ENCODE results near the gene ZNF611.

The ZNF611 gene

DNA sequence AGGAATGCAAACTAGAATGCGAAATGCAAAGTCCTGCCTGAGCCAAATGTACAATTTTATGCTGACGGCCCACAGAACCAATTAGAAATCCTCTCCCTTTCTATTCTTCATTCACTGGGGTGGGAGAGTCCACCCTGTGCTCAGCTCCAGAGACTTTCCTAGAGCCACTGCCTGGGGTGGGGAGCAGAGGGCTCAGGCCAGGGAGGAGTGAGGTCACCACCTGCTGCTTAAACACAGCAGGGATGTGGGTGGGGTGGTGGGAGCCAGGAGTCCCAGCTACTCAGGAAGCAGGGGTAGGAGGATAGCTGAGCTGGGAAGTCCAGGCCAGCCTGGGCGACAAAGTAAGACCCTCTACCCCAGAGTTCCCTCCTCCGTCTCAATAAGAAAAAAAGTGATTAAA lies 69.8 kb downstream of the ZNF611 start:
- TF ChIP-seq CTCF (IDR thresholded peaks at IDR 0.05; ENCODE audit: borderline replicate concordance, extremely low read depth, low read length, poor library complexity, severe bottlenecking) (no peak), EZH2 (IDR thresholded peaks at IDR 0.05; ENCODE audit: borderline replicate concordance, low read depth, low read length, severe bottlenecking) (no peak)
- no peak overlapping the region for H3K9ac ChIP-seq (ENCODE audit: low read depth, low read length)
- no peaks in the 10 kb centered on the region for H3K27me3 ChIP-seq (ENCODE audit: insufficient read depth, low read length, poor library complexity)
- no peaks in the 10 kb centered on the region for H3K4me1 ChIP-seq (ENCODE audit: insufficient read depth, low read length)
- DNase-seq (no peak), ATAC-seq (ENCODE audit: insufficient read depth, low read depth) (no peak)
- H3K27ac ChIP-seq (ENCODE audit: low read length): no peak overlapping the region
- peaks cover 31% of the 10 kb centered on the region for H4K20me1 ChIP-seq (ENCODE audit: insufficient read depth, low read length)
- peaks cover 94% of the 10 kb centered on the region for H3K79me2 ChIP-seq (ENCODE audit: insufficient read depth, low read length)
- no peak overlapping the region for H3K4me2 ChIP-seq (ENCODE audit: insufficient read depth, low read length)
- H3K9me3 ChIP-seq (ENCODE audit: insufficient read depth, low read length, severe bottlenecking): no peaks in the 10 kb centered on the region
- H3K4me3 ChIP-seq (ENCODE audit: low read depth in 1 of 2, low read length in 2 of 2): no peak overlapping the region
- no peak overlapping the region for H2AFZ ChIP-seq (ENCODE audit: low read depth, low read length)
- H3K36me3 ChIP-seq (ENCODE audit: insufficient read depth, low read length): peaks cover 70% of the 10 kb centered on the region

- H3K36me3 ChIP-seq (ENCODE audit: insufficient read depth, low read length): peaks cover 71% of the 10 kb centered on the region
Measured at GRCh38 chr19:52664461-52664860, 70.4 kb downstream of the ZNF611 start.

DNA sequence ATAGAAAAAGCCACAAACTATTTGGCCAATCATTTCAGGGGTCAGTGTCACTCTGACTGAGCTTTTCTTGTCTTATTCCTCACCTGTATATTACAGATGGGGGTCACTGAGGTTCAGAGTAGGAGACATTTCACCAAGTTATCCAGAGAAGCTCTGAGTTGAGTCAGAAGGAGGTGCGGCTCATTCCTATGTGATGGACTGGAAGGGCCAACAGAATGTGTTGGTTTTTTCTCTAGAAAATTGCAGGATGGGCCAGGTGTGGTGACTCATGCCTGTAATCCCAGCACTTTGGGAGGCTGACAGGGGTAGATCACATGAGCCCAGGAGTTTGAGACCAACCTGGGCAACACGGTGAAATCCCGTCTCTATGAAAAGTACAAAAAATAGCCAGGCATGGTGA lies 72.2 kb downstream of the ZNF611 start:
- Histone ChIP-seq H3K79me2 (ENCODE audit: insufficient read depth, low read length) (peaks cover 84% of the 10 kb centered on the region), H3K4me1 (ENCODE audit: insufficient read depth, low read length) (no peaks in the 10 kb centered on the region), H3K9me3 (ENCODE audit: insufficient read depth, low read length, severe bottlenecking) (no peaks in the 10 kb centered on the region), H3K36me3 (ENCODE audit: insufficient read depth, low read length) (peaks cover 80% of the 10 kb centered on the region), H4K20me1 (ENCODE audit: insufficient read depth, low read length) (peaks cover 13% of the 10 kb centered on the region), H3K4me3 (ENCODE audit: low read depth in 1 of 2, low read length in 2 of 2) (no peak overlapping the region), H3K27me3 (ENCODE audit: insufficient read depth, low read length, poor library complexity) (no peaks in the 10 kb centered on the region), H3K9ac (ENCODE audit: low read depth, low read length) (no peak overlapping the region), H2AFZ (ENCODE audit: low read depth, low read length) (no peak overlapping the region), H3K27ac (ENCODE audit: low read length) (no peak overlapping the region), H3K4me2 (ENCODE audit: insufficient read depth, low read length) (no peak overlapping the region)
- DNase-seq: no peak
- ATAC-seq (ENCODE audit: insufficient read depth, low read depth): no peak
- TF ChIP-seq CTCF (IDR thresholded peaks at IDR 0.05; ENCODE audit: borderline replicate concordance, extremely low read depth, low read length, poor library complexity, severe bottlenecking) (no peak), EZH2 (IDR thresholded peaks at IDR 0.05; ENCODE audit: borderline replicate concordance, low read depth, low read length, severe bottlenecking) (no peak)

More at GRCh38 chr19:52664461-52664860, 70.4 kb downstream of the ZNF611 start:
- no peaks in the 10 kb centered on the region for H3K9me3 ChIP-seq (ENCODE audit: insufficient read depth, low read length, severe bottlenecking)
- H3K4me1 ChIP-seq (ENCODE audit: insufficient read depth, low read length): no peaks in the 10 kb centered on the region
- no peak overlapping the region for H3K4me3 ChIP-seq (ENCODE audit: low read depth in 1 of 2, low read length in 2 of 2)
- peaks cover 27% of the 10 kb centered on the region for H4K20me1 ChIP-seq (ENCODE audit: insufficient read depth, low read length)
- no peak for TF ChIP-seq CTCF (IDR thresholded peaks at IDR 0.05; ENCODE audit: borderline replicate concordance, extremely low read depth, low read length, poor library complexity, severe bottlenecking)
- TF ChIP-seq EZH2 (IDR thresholded peaks at IDR 0.05; ENCODE audit: borderline replicate concordance, low read depth, low read length, severe bottlenecking): no peak
- DNase-seq (no peak), ATAC-seq (ENCODE audit: insufficient read depth, low read depth) (no peak)
- no peak overlapping the region for H3K4me2 ChIP-seq (ENCODE audit: insufficient read depth, low read length)
- H2AFZ ChIP-seq (ENCODE audit: low read depth, low read length): no peak overlapping the region
- no peak overlapping the region for H3K27ac ChIP-seq (ENCODE audit: low read length)
- H3K9ac ChIP-seq (ENCODE audit: low read depth, low read length): no peak overlapping the region
- peaks cover 88% of the 10 kb centered on the region for H3K79me2 ChIP-seq (ENCODE audit: insufficient read depth, low read length)
- H3K27me3 ChIP-seq (ENCODE audit: insufficient read depth, low read length, poor library complexity): no peaks in the 10 kb centered on the region

- TF ChIP-seq CTCF (IDR thresholded peaks at IDR 0.05; ENCODE audit: borderline replicate concordance, extremely low read depth, low read length, poor library complexity, severe bottlenecking) (no peak), EZH2 (IDR thresholded peaks at IDR 0.05; ENCODE audit: borderline replicate concordance, low read depth, low read length, severe bottlenecking) (no peak)
- Histone ChIP-seq H3K36me3 (ENCODE audit: insufficient read depth, low read length) (peaks cover 87% of the 10 kb centered on the region), H4K20me1 (ENCODE audit: insufficient read depth, low read length) (peaks cover 11% of the 10 kb centered on the region; the same call in 1 of the 2 replicates), H3K79me2 (ENCODE audit: insufficient read depth, low read length) (peaks cover 83% of the 10 kb centered on the region), H3K4me1 (ENCODE audit: insufficient read depth, low read length) (no peaks in the 10 kb centered on the region), H3K4me2 (ENCODE audit: insufficient read depth, low read length) (no peak overlapping the region), H3K4me3 (ENCODE audit: low read depth in 1 of 2, low read length in 2 of 2) (no peak overlapping the region), H2AFZ (ENCODE audit: low read depth, low read length) (no peak overlapping the region), H3K27ac (ENCODE audit: low read length) (no peak overlapping the region), H3K9ac (ENCODE audit: low read depth, low read length) (no peak overlapping the region), H3K27me3 (ENCODE audit: insufficient read depth, low read length, poor library complexity) (no peaks in the 10 kb centered on the region), H3K9me3 (ENCODE audit: insufficient read depth, low read length, severe bottlenecking) (no peaks in the 10 kb centered on the region)
- DNase-seq: no peak
- no peak for ATAC-seq (ENCODE audit: insufficient read depth, low read depth)
Measured at GRCh38 chr19:52660981-52661380, 73.9 kb downstream of the ZNF611 start.
